CD14-positive monocyte (primary cell): ENCODE results near the gene CTCFL. TPM values are rescaled to one million over a fixed set of nuclear protein-coding genes. Genes with fewer than 3 reads are reported as not detected.

ENCODE experiments used
- DNase-seq, 3 donors: peaks; one replicate each; pipeline ENCODE4 v3.0.0-alpha.2; 2011 to 2022
- H2AFZ ChIP-seq: 2 replicates; pipeline ENCODE4 v1.6.0; 2012; ENCODE audit warnings: mild to moderate bottlenecking, low read depth, low read length, inconsistent platforms; ENCODE audit not compliant: insufficient read depth, poor library complexity, severe bottlenecking
- H3K27ac ChIP-seq, 2 donors: 1 replicate in 1 of 2; 2 replicates in 1 of 2; pipeline ENCODE4 v1.5.1; 2012 to 2013; ENCODE audit warnings: low read length in 2 of 2, control low read depth in 1 of 2, inconsistent platforms in 1 of 2, low read depth in 1 of 2, mild to moderate bottlenecking in 1 of 2
- H3K27me3 ChIP-seq, 2 donors: one replicate each; pipeline versions ENCODE4 v1.6.0 to v1.6.1; 2011 to 2013; ENCODE audit warnings: low read length in 2 of 2; ENCODE audit not compliant: control insufficient read depth in 2 of 2, insufficient read depth in 2 of 2
- H3K36me3 ChIP-seq, 2 donors: replicated peaks in 1 of 2; 1 replicate in 1 of 2; 2 replicates in 1 of 2; pipeline versions ENCODE4 v1.5.1 to v1.6.1; 2012 to 2013; ENCODE audit warnings: low read length in 2 of 2, control low read depth in 1 of 2, inconsistent platforms in 1 of 2, mild to moderate bottlenecking in 1 of 2; ENCODE audit not compliant: insufficient read depth in 2 of 2, control insufficient read depth in 1 of 2
- H3K4me1 ChIP-seq, 2 donors: 1 replicate in 1 of 2; 2 replicates in 1 of 2; pipeline versions ENCODE4 v1.5.1 to v1.6.1; 2012 to 2013; ENCODE audit warnings: low read length in 2 of 2, control low read depth in 1 of 2, inconsistent platforms in 1 of 2, mild to moderate bottlenecking in 1 of 2, moderate library complexity in 1 of 2; ENCODE audit not compliant: insufficient read depth in 2 of 2, control insufficient read depth in 1 of 2
- H3K4me2 ChIP-seq: replicated peaks from 2 replicates; pipeline ENCODE3; 2012; ENCODE audit warnings: low read length, moderate library complexity, mild to moderate bottlenecking; ENCODE audit not compliant: poor library complexity, severe bottlenecking; ENCODE audit errors: extremely low read depth
- H3K4me3 ChIP-seq, 3 experiments: fragments of 200-600 bp in 1 of 3; sonication (generic) in 1 of 3; replicated peaks in 1 of 3; 1 replicate in 2 of 3; 2 replicates in 1 of 3; pipeline ENCODE4 v1.5.1; 2011 to 2013; ENCODE audit warnings: low read length in 3 of 3, mild to moderate bottlenecking in 3 of 3, control low read depth in 2 of 3, low read depth in 2 of 3, inconsistent platforms in 1 of 3, moderate library complexity in 1 of 3
- H3K79me2 ChIP-seq: 2 replicates; pipeline ENCODE4 v1.6.0; 2012; ENCODE audit warnings: mild to moderate bottlenecking, control low read depth, inconsistent platforms, low read length, moderate library complexity; ENCODE audit not compliant: insufficient read depth
- H3K9ac ChIP-seq: 2 replicates; pipeline ENCODE4 v1.6.0; 2017; ENCODE audit warnings: low read length, mild to moderate bottlenecking; ENCODE audit not compliant: insufficient read depth, poor library complexity, severe bottlenecking
- H3K9me3 ChIP-seq, 2 donors: replicated peaks in 1 of 2; 1 replicate in 1 of 2; 2 replicates in 1 of 2; pipeline versions ENCODE4 v1.5.1 to v1.6.1; 2012 to 2013; ENCODE audit warnings: low read length in 2 of 2, control low read depth in 1 of 2; ENCODE audit not compliant: control insufficient read depth in 1 of 2, insufficient read depth in 1 of 2
- H4K20me1 ChIP-seq: 2 replicates; pipeline ENCODE4 v1.6.0; 2012; ENCODE audit warnings: mild to moderate bottlenecking, low read length, control low read depth, moderate library complexity; ENCODE audit not compliant: insufficient read depth
- H3K27ac Mint-ChIP-seq, 7 donors: one replicate each; pipeline ENCODE4 v1.8.0; 2020; ENCODE audit warnings: mild to moderate bottlenecking in 7 of 7, mixed read lengths in 7 of 7, moderate library complexity in 6 of 7, inconsistent platforms in 2 of 7
- H3K27me3 Mint-ChIP-seq, 3 donors: one replicate each; pipeline ENCODE4 v1.8.0; 2021 to 2022; ENCODE audit warnings: low read depth in 3 of 3, mild to moderate bottlenecking in 3 of 3, mixed read lengths in 3 of 3, moderate library complexity in 3 of 3, inconsistent platforms in 1 of 3
- H3K36me3 Mint-ChIP-seq, 2 donors: one replicate each; pipeline ENCODE4 v1.8.0; 2020; ENCODE audit warnings: mixed read lengths in 2 of 2, inconsistent platforms in 1 of 2, mild to moderate bottlenecking in 1 of 2
- H3K4me1 Mint-ChIP-seq: one replicate; pipeline ENCODE4 v1.8.0; 2020; ENCODE audit warnings: mild to moderate bottlenecking, mixed read lengths
- H3K4me3 Mint-ChIP-seq, 2 donors: one replicate each; pipeline ENCODE4 v1.8.0; 2020; ENCODE audit warnings: mild to moderate bottlenecking in 2 of 2, mixed read lengths in 2 of 2, moderate library complexity in 1 of 2
- H3K9me3 Mint-ChIP-seq, 7 donors: one replicate each; pipeline ENCODE4 v1.8.0; 2020 to 2022; ENCODE audit warnings: mixed read lengths in 7 of 7, mild to moderate bottlenecking in 6 of 7, moderate library complexity in 6 of 7, inconsistent platforms in 2 of 7
- CTCF ChIP-seq: fragments of 200-600 bp; IDR thresholded peaks from one replicate; pipeline ENCODE4 v1.8.0; 2022; ENCODE audit warnings: antibody characterized with exemption, mild to moderate bottlenecking
- WGBS: methylation state at CpG from one replicate; pipeline ENCODE4 v1.1.5; 2013; ENCODE audit warnings: missing lambda C conversion rate; ENCODE audit not compliant: insufficient coverage; 5-methylcytosine and 5-hydroxymethylcytosine counted together
- intact Hi-C, 2 donors: fragments of 100-400 bp; cut with micrococcal nuclease; formaldehyde crosslinking; loops; one replicate each; pipeline versions ENCODE4 v1.15.0 to v1.15.1; 2023
- polyA plus RNA-seq, 3 donors: library from polyadenylated mRNA; depleted of rRNA in 1 of 3; unstranded in 2 of 3; stranded (reverse) in 1 of 3; fragments of 300-500 nt in 2 of 3; fragments of >200 nt in 1 of 3; fragmentation: Illumina TruSeq in 2 of 3; gene quantifications; 1 replicate in 2 of 3; 2 replicates in 1 of 3; pipeline ENCODE4 v1.2.3, GENCODE V29; 2012 to 2021

The CTCFL gene
- polyA plus RNA-seq, 3 donors = not detected

- Histone ChIP-seq H3K79me2 (no peaks in the 10 kb centered on the region), H3K4me2 (no peak overlapping the region), H4K20me1 (no peaks in the 10 kb centered on the region), H3K27ac (no peak overlapping the region), H2AFZ (no peak overlapping the region), H3K36me3 (no peaks in the 10 kb centered on the region), H3K9me3 (no peaks in the 10 kb centered on the region), H3K27me3 (peaks cover 6 to 7% of the 10 kb centered on the region in 2 donors), H3K4me3 (no peak overlapping the region), H3K4me1 (no peaks in the 10 kb centered on the region), H3K9ac (no peak overlapping the region)
- Mint-ChIP-seq H3K4me1 (no peaks in the 10 kb centered on the region), H3K27ac (no peak overlapping the region), H3K9me3 (peaks cover 0 to 2% (median 0%) of the 10 kb centered on the region in 7 donors), H3K4me3 (no peak overlapping the region), H3K27me3 (peaks cover 11 to 20% (median 16%) of the 10 kb centered on the region in 3 donors), H3K36me3 (no peaks in the 10 kb centered on the region)
- no peak for DNase-seq
- no peak for TF ChIP-seq CTCF
- 83% methylated on average over 5 of the region's 12 CpGs for WGBS
- intact Hi-C loops = no loop called here
Measured at GRCh38 chr20:57544838-57545564, 20.1 kb upstream of the CTCFL start.

GRCh38 chr20:57543754-57544153 lies 18.8 kb upstream of the CTCFL start:
- no peak for DNase-seq
- Histone ChIP-seq H3K27me3 (peaks cover 6 to 7% of the 10 kb centered on the region in 2 donors), H4K20me1 (no peaks in the 10 kb centered on the region), H3K27ac (no peak overlapping the region), H3K9ac (no peak overlapping the region), H3K36me3 (no peaks in the 10 kb centered on the region), H3K9me3 (peaks cover 0 to under 1% of the 10 kb centered on the region in 2 donors), H3K4me3 (no peak overlapping the region), H3K4me1 (no peaks in the 10 kb centered on the region), H2AFZ (no peak overlapping the region), H3K4me2 (no peak overlapping the region), H3K79me2 (no peaks in the 10 kb centered on the region)
- TF ChIP-seq CTCF = no peak
- H3K36me3 Mint-ChIP-seq = no peaks in the 10 kb centered on the region
- no peak overlapping the region for H3K27ac Mint-ChIP-seq
- peaks cover 11 to 21% (median 14%) of the 10 kb centered on the region in 3 donors for H3K27me3 Mint-ChIP-seq
- WGBS = 100% methylated on average over 1 of the region's 2 CpGs
- intact Hi-C loops = no loop called here
- peaks cover 0 to 5% (median 2%) of the 10 kb centered on the region in 7 donors for H3K9me3 Mint-ChIP-seq
- no peaks in the 10 kb centered on the region for H3K4me1 Mint-ChIP-seq
- no peak overlapping the region for H3K4me3 Mint-ChIP-seq
